Measurements from ENCODE around the gene RBM33.
"Not testable (repeated sequence)": the region's sequence is repeated elsewhere in the genome, so short reads cannot be mapped to it uniquely, and the experiment has no call there.

RBM33 gene, protein sequence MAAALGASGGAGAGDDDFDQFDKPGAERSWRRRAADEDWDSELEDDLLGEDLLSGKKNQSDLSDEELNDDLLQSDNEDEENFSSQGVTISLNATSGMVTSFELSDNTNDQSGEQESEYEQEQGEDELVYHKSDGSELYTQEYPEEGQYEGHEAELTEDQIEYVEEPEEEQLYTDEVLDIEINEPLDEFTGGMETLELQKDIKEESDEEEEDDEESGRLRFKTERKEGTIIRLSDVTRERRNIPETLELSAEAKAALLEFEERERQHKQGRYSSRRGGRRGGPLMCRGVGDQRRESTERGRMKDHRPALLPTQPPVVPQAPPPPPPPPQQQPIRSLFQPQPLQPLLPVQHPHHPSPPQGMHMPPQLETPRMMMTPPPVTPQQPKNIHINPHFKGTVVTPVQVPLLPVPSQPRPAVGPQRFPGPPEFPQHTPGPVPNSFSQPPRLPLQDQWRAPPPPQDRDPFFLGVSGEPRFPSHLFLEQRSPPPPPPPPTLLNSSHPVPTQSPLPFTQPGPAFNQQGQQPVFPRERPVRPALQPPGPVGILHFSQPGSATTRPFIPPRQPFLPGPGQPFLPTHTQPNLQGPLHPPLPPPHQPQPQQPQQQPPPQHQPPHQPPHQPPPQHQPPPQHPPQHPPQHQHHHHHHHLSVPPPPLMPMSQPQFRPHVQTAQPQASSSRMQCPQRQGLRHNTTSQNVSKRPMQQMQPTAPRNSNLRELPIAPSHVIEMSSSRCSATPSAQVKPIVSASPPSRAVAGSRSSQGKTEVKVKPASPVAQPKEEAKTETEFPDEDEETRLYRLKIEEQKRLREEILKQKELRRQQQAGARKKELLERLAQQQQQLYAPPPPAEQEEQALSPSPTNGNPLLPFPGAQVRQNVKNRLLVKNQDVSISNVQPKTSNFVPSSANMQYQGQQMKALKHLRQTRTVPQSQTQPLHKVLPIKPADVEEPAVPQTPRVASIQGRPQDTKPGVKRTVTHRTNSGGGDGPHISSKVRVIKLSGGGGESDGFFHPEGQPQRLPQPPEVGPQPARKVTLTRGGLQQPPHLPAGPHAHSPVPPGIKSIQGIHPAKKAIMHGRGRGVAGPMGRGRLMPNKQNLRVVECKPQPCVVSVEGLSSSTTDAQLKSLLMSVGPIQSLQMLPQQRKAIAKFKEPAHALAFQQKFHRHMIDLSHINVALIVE

GRCh38 chr7:155644178-155644970 lies at the start of gene RBM33:
RBM33 (plus strand) TSS chr7:155644661; CDS start chr7:155644877, 216 bp downstream.
- DNase-seq (ENCODE audit: low read depth in 3 of 3) = peak; percentile 71 to 81 (median 73)

DNA sequence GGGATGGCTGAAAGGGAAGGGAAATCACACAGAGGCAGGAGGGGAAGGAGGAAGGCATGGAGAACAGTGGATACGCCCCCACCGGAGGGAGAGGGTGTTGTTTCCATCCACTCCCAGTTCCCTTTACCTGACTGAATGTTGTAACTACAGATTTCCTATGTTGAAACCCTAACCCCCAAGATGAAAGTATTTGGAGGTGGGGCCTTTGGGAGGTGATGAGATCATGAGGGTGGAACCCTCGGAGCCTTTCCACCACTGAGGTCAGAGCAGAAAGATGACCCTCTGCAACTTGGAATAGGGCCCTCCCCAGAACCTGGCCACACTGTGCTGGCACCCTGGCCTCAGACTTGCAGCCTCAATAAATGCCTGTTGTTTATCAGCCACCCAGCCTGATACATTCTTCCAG lies 49.5 kb upstream of the RBM33 start:
- DNase-seq (ENCODE audit: low read depth in 3 of 3) = no peak

DNA sequence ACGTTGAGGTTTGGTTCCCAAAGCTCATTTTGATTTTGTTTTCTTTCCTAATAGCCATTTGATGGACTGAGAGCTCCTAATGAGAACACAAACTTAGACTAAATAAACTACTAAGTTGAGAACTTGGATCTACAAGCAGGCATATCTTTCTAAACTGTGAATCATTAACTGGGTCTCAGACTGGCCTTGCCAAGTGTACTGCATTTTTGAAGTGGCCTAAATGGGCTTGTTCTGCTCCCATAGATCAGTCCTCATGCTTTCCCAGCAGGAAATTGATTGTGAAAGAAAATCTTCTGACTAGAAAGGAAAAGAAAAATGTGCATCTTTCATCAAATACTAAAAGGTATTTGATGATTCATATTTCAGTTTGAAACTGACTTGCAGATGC lies 46.7 kb upstream of the RBM33 start:
- no peak for DNase-seq (ENCODE audit: low read depth in 3 of 3)

DNA sequence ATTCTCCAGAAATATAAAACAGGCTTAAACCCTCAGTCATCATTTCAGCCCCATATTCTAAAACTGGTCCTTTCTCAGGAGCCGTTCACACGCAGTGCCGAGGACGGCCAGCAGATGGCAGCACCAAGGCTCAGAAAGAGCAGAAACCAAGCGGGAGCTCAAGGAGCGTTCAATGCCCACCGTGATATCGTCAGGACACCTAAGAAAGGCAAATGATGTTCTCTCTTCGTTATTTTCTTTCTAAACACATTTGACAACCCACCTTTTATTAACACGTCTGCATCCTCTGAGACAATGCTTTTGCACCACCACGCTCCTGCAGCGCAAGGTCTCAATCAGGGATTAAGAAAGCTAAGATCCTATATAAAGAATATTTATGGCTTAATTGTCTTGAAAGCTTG lies 45.7 kb upstream of the RBM33 start:
- peak; percentile 67 to 82 (median 72) for DNase-seq (ENCODE audit: low read depth in 3 of 3)

GRCh38 chr7:155602156-155602555 lies 42.3 kb upstream of the RBM33 start:
- no peak for DNase-seq (ENCODE audit: low read depth in 3 of 3)

- DNase-seq (ENCODE audit: low read depth in 3 of 3) = no peak
These were observed 41.7 kb upstream of the RBM33 start for GRCh38 chr7:155602750-155603149.

GRCh38 chr7:155603205-155603857 lies 41.1 kb upstream of the RBM33 start:
- no peak for DNase-seq (ENCODE audit: low read depth in 3 of 3)

DNA sequence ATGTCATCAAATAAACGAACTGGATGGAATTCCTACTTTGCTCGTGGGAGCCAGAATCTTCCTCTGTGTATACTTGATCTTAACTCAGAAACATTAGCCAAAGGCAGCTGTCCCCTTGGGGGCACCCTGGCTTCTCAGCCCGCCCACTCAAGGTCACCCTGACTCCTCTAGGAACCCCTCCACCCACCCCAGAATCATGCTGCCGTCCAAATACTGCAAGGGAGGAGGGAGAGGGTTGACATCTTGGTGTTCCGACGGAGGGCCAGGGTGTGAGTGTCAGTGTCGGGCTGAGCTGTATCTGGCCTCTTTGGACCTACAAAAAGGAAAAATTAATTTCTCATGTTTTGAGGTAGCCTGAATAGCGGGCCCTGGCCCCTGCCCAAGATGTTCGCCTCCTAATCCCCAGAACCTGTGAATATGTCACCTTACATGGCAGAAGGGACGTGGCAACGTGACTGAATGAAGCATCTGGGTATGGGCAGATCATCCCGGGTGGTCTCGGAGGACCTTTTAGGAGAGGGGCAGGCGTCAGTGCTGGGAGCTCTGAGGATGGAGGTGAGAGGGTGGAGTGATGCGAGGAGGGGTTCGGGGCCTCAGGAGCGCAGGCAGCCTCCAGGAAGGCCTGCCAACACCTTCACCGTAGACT lies 40.5 kb upstream of the RBM33 start:
- DNase-seq (ENCODE audit: low read depth in 3 of 3) = no peak

DNA sequence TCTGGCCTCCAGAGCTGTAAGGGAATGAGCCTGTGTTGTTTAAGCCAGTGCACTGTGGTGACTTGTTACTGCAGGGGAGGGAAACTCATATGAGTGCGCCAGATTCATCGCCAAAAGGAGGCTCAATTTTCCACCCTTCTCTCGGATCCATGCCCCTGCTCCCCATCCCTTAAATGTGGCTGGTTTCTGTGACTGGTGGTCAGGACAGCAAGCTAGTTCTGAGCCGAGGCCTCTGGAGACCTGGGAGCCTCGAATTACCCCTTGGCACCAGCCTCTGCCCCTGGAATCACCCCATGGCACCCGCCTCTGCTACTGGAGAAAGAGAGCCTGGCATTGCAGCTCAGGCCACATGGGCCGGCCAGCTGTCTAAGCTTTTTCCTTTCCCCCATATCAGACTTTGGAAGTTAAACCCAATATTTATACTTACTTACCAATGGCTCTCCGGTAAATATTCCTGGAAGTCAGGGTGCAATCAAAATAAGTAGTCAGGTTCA lies 39.9 kb upstream of the RBM33 start:
- DNase-seq (ENCODE audit: low read depth in 3 of 3) = no peak

GRCh38 chr7:155609185-155609584 lies 35.3 kb upstream of the RBM33 start:
- no peak for DNase-seq (ENCODE audit: low read depth in 3 of 3)

- DNase-seq (ENCODE audit: low read depth in 3 of 3) = no peak
These were observed 33.7 kb upstream of the RBM33 start for GRCh38 chr7:155610633-155611193.

DNA sequence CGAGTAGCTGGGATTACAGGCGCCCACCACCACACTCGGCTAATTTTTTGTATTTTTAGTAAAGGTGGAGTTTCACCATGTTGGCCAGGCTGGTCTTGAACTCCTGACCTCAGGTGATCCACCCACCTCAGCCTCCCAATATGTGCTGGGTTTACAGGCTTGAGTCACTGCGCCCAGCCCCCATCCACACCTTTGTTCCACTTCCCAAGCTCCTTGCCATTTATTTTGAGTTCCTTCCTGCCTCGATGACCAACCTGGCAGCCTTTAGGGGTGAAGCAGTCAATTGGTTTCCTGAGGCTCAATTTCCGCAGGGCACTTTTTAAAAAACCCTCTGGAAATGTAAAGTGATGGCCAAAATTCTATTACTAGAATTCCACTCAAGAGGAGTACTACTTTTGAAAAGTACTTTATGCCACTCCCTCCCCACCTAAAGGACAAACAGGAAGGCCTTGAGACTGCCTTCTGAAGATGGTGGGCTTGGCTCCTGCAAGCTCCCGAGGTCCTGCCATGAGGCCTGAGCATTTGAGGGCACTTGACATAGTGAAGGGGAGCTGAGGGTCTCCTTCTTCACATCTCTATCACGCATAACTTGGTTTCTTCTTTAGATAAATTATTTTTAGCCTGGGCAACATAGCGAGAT lies 32.5 kb upstream of the RBM33 start:
- DNase-seq (ENCODE audit: low read depth in 3 of 3) = no peak

GRCh38 chr7:155612658-155613057 lies 31.8 kb upstream of the RBM33 start:
- DNase-seq (ENCODE audit: low read depth in 3 of 3) = no peak

GRCh38 chr7:155615085-155615484 lies 29.4 kb upstream of the RBM33 start:
- not testable (repeated sequence) for DNase-seq (ENCODE audit: low read depth in 3 of 3)

DNA sequence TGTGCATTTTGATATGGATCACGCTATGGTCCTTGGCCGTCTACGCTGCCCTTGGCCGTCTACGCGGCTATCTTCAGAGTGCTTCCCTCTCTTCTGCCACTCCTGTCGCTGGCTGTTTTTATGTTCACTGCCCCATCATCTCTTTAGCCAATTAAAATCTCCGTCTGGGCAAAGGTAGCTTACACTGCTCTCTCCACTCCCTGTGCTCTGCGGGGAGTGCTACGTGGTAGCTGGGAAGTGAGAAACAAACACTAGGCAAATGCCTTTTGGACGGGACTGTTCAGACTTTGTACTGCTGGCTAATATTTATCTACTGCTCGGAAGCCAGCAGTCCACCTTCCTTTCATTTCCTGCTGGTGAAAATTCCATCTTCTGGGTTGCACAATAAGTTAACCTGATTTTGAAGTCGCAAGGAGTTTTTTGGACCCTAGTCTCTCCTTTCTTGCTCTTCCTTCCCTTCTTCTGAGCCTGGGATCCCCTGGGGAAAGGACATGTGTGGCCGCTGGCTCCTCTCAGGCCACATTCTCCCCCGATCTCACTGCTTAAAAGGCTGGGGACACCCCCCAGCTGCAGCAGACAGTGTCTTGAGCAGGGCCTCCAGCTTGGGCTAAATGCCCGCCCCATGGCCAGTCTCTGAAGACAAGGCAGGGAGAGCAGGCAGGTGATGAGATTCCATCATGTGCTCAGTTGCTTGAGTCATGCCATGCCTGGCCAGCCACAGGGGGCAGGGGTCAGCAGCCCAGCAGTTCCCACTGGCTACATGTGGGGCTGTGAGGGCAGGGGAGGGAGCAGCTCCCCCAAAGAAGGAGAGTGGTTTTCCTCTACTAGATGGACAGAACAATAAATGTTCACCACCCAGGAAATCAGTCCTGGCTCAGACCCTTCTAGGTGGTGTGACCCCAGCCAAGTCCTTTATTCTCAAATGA lies 25.5 kb upstream of the RBM33 start:
- DNase-seq (ENCODE audit: low read depth in 3 of 3) = no peak

- DNase-seq (ENCODE audit: low read depth in 3 of 3) = no peak
These were observed 24.7 kb upstream of the RBM33 start for GRCh38 chr7:155619634-155620271.

GRCh38 chr7:155620497-155620896 lies 24.0 kb upstream of the RBM33 start:
- no peak for DNase-seq (ENCODE audit: low read depth in 3 of 3)

Data from stimulated activated CD4-positive, alpha-beta T cell treated with anti-CD3 and anti-CD28 coated beads, TNF-alpha, amount 100 ng/mL, for 24 hours (primary cell).